ENCODE results near the gene GRID2IP. TPM values are rescaled to one million over a fixed set of nuclear protein-coding genes. Genes with fewer than 3 reads are reported as not detected.

The GRID2IP gene
- total and polyA plus RNA-seq, 2 of the 8 experiments (the other 6 are each of a cell fraction or from before 2014, with no cell fraction given), result 0.80 to 1.3 TPM

DNA sequence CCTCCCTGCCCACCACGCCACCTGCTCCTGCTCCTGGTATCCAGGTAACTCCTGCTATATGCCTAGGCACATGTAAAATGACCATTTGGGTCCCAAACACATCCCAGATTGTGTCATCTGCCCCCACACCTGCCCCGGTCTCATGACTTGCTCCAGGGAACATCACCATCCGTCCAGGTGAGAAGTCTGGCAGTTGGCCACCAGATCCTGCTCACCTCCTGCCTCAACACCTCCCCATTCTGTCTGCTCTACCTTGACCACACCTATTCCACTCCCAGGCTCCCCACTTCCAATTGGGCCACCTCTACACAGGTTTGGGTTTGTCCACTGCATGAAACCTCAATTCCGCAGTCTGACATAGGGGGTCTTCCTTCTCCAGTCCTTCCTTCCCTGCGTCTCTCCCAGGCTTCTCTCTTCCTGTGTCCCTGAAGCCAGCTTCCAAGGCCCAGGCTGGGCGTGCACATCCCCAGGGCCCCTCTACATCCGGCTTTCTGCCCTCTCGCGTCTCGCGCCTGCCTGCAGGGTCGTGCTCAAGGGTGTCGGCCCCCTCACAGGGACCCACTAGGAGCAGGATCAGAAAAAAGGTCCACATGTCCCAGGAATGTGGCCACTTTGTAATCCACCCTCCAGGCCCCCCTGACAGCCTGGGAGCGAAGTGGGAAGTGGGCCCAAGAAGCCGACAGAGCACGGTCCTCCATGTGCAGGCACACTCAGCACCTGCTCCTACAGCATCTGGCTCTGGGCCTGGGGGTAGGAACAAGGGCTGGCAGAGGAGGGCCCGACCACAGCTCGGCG, 54.2 kb downstream of the GRID2IP start (continued):
- TF ChIP-seq E2F6 (IDR thresholded peaks at IDR 0.05) (no peak), BRCA1 (IDR thresholded peaks at IDR 0.05; ENCODE audit: low read depth, low read length) (no peak), SAP30 (IDR thresholded peaks at IDR 0.05; ENCODE audit: insufficient read depth, insufficient replicate concordance, low read length) (no peak), SIN3A (conservative IDR thresholded peaks at IDR 0.05 in 1 of 2, IDR thresholded peaks at IDR 0.05 in 1 of 2; ENCODE audit: low read depth in 1 of 2, low read length in 2 of 2) (no peak), KDM4A (IDR thresholded peaks at IDR 0.05; ENCODE audit: low read depth, low read length, severe bottlenecking) (no peak)
